ENCODE results near the gene ZNF385A.

The ZNF385A gene

GRCh38 chr12:54392485-54393206, 8.1 kb upstream of the ZNF385A start:
- no peak for DNase-seq (ENCODE audit: low read depth in 2 of 2)

- peak; percentile 54 to 57 for DNase-seq (ENCODE audit: low read depth in 2 of 2)
Observed at GRCh38 chr12:54390668-54391551, 6.4 kb upstream of the ZNF385A start.

GRCh38 chr12:54390176-54390667, 5.7 kb upstream of the ZNF385A start:
- no peak for DNase-seq (ENCODE audit: low read depth in 2 of 2)

GRCh38 chr12:54389607-54390175, 5.2 kb upstream of the ZNF385A start:
- DNase-seq (ENCODE audit: low read depth in 2 of 2): no peak

DNA sequence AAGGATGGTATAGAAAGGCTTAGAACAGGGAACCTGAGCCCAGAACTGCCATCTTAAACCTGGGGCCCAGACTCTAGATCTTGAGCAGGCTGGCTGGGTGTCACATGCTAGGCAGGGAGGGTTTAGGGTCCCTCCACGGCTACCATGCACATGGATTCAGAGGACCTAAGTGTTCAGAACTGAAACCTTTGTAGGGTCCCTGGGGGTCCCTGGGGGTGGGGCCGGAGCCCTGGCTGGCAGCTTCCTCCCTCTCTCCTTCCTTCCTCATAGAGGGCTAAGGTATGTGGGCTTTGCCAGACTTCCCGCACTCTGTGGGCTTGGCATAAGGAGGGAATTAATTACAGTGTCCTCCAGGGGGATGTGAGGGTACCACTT, 4.6 kb upstream of the ZNF385A start:
- no peak for DNase-seq (ENCODE audit: low read depth in 2 of 2)

DNA sequence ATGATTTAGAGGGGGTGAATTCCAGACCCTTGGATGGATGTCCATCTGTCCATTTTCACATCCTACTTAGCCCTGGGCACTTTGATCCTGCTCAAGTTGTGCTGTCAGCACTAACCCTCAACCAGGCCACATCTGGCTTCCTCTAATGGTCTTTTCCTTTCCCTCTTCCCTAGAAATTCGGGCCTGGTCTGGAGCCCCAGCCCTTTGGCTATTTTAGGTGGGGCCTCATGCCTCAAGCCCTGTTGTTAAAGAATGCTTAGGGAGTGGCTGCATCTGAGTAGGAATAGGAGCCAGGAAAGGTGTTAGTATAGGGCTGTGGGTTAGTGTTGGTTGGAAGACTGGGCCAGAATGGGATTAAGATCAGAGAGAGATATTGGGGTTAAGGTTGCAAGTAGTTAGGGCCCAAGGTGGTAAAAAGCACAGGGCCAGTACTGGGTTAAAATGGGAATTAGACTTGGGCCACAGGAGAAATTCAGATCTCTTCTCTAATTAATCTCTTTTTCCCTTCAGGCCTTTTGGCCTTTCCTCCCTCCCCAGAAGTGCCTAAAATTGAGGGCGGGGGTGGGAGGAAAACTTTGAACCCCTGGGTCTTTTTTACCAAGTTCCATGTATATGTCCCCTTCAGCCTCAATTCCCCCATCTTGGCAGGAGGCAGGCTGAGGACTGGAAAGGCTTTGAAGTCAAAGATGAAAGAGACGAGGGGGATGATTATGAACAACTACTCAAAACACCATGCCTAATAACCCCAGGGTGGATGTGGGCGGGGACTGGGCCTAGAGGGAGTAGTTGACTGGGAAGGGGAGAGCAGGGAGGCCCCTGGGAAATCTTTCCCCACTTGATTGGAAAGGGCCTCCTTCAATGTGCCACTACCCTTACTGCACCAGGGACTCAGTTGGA, 4.0 kb upstream of the ZNF385A start:
- no peak for DNase-seq (ENCODE audit: low read depth in 2 of 2)

DNA sequence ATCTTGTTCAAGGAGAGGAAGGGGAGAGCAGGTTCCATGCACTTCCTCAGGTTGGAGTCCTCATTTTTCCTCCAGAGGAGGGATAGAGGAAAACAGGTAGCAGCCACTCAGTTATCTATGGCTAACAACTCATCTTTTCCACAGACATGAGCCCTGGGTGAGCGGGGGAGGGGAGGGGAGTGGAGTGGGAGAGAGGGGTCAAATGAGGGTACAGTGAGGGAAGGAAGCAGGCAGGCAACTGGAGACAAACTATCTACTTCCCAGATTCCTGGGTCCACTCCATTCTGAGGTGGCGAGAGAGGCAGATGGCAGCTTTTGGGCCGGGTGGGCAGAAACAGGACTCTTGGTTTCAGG, 2.6 kb upstream of the ZNF385A start:
- no peak for DNase-seq (ENCODE audit: low read depth in 2 of 2)

GRCh38 chr12:54386403-54387113, 2.0 kb upstream of the ZNF385A start:
- DNase-seq (ENCODE audit: low read depth in 2 of 2): no peak

DNA sequence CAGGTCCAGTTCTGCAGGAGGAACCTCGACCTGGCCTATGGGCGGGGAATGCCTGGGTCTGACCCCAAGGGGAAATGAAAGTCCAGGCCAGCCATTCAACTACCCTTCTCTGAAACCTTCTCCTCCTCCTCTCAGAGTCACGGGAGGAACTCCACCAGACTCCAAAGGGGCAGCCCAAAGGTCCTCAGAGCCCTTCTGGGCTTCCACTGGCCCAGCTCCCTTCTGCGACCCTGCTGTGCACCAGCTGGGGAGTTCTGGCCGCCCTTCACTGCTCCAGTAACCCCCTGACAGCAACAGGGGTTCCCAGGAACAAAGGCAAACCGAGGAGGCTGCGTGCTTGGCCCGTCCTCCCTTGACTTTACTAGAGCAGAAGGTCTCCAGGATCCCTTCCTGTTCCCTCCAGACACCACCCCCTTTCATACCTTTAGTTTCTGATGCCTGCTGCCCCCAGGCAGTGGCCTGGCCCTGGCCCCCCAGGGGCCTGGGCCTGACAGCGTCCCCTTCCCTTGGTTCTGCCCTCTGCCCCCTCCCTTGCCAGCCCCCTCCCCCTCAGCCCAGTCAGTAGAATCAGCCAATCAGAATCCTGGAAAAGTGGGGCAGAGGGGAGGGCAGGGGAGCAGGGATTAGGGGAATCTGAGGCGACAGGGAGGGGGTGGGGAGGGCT, 850 bp upstream of the ZNF385A start:
- no peak for DNase-seq (ENCODE audit: low read depth in 2 of 2)

GRCh38 chr12:54383041-54383609, 1.4 kb downstream of the ZNF385A start:
- DNase-seq (ENCODE audit: low read depth in 2 of 2): no peak

DNA sequence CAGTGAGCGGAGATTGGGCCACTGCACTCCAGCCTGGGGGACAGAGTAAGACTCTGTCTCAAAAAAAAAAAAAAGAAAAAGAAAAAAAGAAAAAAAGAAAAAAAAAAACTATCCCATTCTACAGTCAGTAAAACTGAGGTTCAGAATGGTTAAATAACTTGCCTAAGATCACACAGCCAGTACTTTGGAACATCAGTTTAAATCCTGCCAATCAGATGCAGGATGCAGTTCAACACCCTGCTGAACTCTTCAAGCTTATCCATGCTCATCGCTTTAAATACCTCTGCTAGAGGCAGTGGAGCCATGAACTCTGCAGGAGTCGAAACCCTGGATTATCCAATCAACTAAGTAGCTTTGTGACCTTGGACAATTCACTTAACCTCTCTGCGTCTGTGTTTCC, 3.4 kb downstream of the ZNF385A start:
- no peak for DNase-seq (ENCODE audit: low read depth in 2 of 2)

- DNase-seq (ENCODE audit: low read depth in 2 of 2): peak; percentile 89 to 90
Observed at GRCh38 chr12:54379398-54380201, 4.9 kb downstream of the ZNF385A start.

GRCh38 chr12:54378796-54379397, 5.6 kb downstream of the ZNF385A start:
- no peak for DNase-seq (ENCODE audit: low read depth in 2 of 2)

DNA sequence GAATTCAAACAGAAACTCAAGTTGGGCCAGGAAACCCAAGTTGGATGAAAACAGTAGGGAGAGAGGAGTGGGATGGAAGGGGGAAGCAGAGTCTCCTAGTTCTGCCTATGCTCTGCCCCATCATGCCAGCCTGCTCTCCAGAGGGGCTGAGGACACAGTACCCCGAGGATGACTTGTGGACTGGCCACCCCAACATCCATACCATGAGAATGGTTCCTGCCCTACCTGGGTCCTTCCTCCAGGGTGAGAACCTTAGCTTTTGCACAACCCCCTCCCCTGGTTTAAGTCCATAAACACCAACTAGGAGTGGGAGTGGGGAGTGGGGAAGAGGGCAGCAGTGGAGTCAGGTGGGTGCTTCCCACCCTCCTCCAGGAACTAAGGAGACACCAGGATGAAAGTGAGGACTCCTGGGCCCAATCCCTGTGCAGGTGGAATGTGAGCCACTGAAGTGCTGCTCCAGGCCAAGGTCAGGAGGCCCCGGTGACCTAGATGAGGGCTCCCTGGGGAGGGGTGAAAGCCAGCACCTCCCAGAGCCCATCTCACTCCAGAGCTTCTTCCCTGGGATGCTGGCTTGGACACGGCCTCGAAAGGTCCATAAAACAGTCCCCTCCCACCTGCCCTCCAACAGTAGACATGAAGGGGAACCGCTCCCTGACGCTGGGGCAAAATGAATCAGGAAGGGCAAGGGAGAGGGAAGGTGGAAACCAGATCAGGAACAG, 6.6 kb downstream of the ZNF385A start:
- no peak for DNase-seq (ENCODE audit: low read depth in 2 of 2)

DNA sequence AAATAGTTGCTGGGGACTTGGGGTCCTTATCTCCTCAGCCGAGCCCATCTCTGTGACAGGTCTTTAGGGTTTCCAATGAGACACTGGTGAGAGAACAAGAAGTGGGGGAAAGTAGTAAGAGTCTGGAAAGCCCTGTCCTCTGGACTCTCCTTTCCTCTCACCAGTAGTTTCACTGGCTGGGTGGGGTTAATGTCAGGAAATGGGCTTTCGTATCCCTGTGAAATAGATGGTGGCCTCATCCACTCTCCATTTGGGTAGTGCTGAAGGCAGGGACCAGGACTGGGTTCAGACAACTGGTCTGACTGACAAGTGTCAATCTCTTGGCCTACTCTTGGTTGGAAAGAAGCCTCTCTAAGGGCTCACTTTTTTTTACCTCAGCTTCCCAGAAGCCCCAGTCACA, 7.5 kb downstream of the ZNF385A start:
- no peak for DNase-seq (ENCODE audit: low read depth in 2 of 2)

GRCh38 chr12:54376596-54376995, 7.9 kb downstream of the ZNF385A start:
- no peak for DNase-seq (ENCODE audit: low read depth in 2 of 2)

GRCh38 chr12:54375259-54375579, 9.3 kb downstream of the ZNF385A start:
- no peak for DNase-seq (ENCODE audit: low read depth in 2 of 2)

DNA sequence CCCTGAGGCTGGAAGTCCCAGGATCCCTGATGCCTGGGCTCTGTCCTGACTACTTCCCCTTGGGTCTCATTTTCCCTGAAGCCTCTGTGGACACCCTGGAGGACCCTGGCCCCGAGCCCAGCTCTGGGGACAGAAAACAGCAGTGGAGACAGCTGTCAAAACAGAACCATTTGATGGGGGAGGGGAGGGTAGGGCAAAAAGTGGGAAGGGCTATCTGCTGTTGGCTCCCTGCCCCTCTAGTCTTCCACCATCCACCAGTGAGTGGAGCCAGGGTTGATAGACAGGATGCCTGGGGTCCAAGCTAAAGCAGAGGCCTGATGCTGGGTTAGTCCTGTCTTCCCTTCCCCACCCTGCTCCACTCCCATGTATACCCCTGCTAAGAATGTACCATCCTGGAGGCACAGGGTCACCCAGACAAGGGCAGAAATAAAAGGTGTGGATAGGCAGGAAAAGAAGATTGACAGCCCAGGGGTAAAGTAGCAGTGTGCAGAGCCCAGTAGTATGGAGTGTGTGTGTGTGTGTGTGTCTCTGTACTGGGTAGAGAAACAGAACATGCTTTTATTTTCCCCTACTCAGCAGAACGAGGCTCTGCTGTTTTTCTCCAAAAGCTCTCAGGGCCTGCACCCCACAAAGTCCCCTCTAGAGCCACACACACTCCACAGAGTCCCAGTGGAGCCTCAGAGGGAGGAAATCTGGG, 9.8 kb downstream of the ZNF385A start:
- DNase-seq (ENCODE audit: low read depth in 2 of 2): no peak
